HPDE6-E6E7 (cell line): ENCODE measurements around the gene PCP4L1.
"Not testable (repeated sequence)": the region's sequence is repeated elsewhere in the genome, so short reads cannot be mapped to it uniquely, and the experiment has no call there.

Experiments used
- DNase-seq: peaks from one replicate; pipeline ENCODE4 v3.0.0; 2011; ENCODE audit warnings: missing footprints; ENCODE audit errors: extremely low spot score

PCP4L1 gene

GRCh38 chr1:161258439-161259344, at the start of gene PCP4L1:
PCP4L1 (plus strand) TSS chr1:161258745; CDS start chr1:161258975, 230 bp downstream.
- DNase-seq, result peak; percentile 60

GRCh38 chr1:161209790-161210409, 48.6 kb upstream of the PCP4L1 start:
- peak; percentile 89 for DNase-seq

- no peak for DNase-seq
These were observed 44.2 kb upstream of the PCP4L1 start for GRCh38 chr1:161214369-161214768.

GRCh38 chr1:161215076-161215475, 43.5 kb upstream of the PCP4L1 start, which contains the start of gene FCER1G:
FCER1G (plus strand) TSS chr1:161215295; CDS start chr1:161215322, 27 bp downstream.
- no peak for DNase-seq

- DNase-seq, result no peak
These were observed 41.4 kb upstream of the PCP4L1 start for GRCh38 chr1:161216945-161217712.

GRCh38 chr1:161217831-161218230, 40.7 kb upstream of the PCP4L1 start:
- no peak for DNase-seq

- DNase-seq, result no peak
These were observed 40.1 kb upstream of the PCP4L1 start for GRCh38 chr1:161218301-161219077.

GRCh38 chr1:161219078-161219892, 39.3 kb upstream of the PCP4L1 start:
- DNase-seq, result no peak

- no peak for DNase-seq
These were observed 38.5 kb upstream of the PCP4L1 start for GRCh38 chr1:161220002-161220401.

- DNase-seq, result no peak
These were observed 36.1 kb upstream of the PCP4L1 start for GRCh38 chr1:161222175-161223019.

GRCh38 chr1:161223805-161224694, 34.5 kb upstream of the PCP4L1 start:
- DNase-seq, result no peak

- not testable (repeated sequence) for DNase-seq
These were observed 33.9 kb upstream of the PCP4L1 start for GRCh38 chr1:161224695-161225087.

GRCh38 chr1:161225178-161225533, 33.4 kb upstream of the PCP4L1 start:
- no peak for DNase-seq

- peak; percentile 95 for DNase-seq
These were observed 32.8 kb upstream of the PCP4L1 start, which contains the start of gene TOMM40L for GRCh38 chr1:161225534-161226319. TOMM40L (plus strand) TSS chr1:161226060; CDS start chr1:161226490, 430 bp downstream.

GRCh38 chr1:161226320-161226711, 32.2 kb upstream of the PCP4L1 start:
- DNase-seq, result no peak

GRCh38 chr1:161226759-161227158, 31.8 kb upstream of the PCP4L1 start:
- DNase-seq, result no peak

GRCh38 chr1:161227196-161227871, 31.2 kb upstream of the PCP4L1 start:
- peak; percentile 66 for DNase-seq
